PC-9 (cell line): ENCODE measurements around the gene RASAL3. TPM values are rescaled to one million over a fixed set of nuclear protein-coding genes. Genes with fewer than 3 reads are reported as not detected.
"Not testable (repeated sequence)": the region's sequence is repeated elsewhere in the genome, so short reads cannot be mapped to it uniquely, and the experiment has no call there.

Source experiments
- BruUV-seq: library from RNA; stranded (reverse); fragments of 400-500 nt; replicated peaks from 2 replicates; lab custom pipeline; 2021; lab: Mats Ljungman, UMichigan
- CTCF ChIA-PET: fragments of 300-600 bp; sonication (Branson Sonifier 250); formaldehyde crosslinking; loops from one replicate; lab custom pipeline; 2022; ENCODE audit warnings: antibody characterized with exemption; lab: Charles Lee
- POLR2A ChIA-PET: fragments of 300-600 bp; sonication (Branson Sonifier 250); formaldehyde crosslinking; loops from one replicate; lab custom pipeline; 2022; ENCODE audit warnings: antibody characterized with exemption; ENCODE audit not compliant: unreplicated experiment; lab: Charles Lee
- DNase-seq, 2 experiments: peaks; one replicate each; pipeline versions ENCODE4 v3.0.0 to v3.0.0-alpha.2; 2015 to 2022; ENCODE audit warnings: mixed read lengths in 1 of 2
- H2AFZ ChIP-seq: fragments of 200-600 bp; sonication (generic); 2 replicates; pipeline ENCODE4 v1.8.1; 2017; ENCODE audit warnings: antibody characterized with exemption
- H3F3A ChIP-seq: fragments of 200-600 bp; sonication (generic); 2 replicates; pipeline ENCODE4 v1.8.1; 2017; ENCODE audit warnings: antibody characterized with exemption, mild to moderate bottlenecking, low read depth; ENCODE audit not compliant: insufficient read depth
- H3K27ac ChIP-seq: fragments of 200-600 bp; sonication (generic); 2 replicates; pipeline ENCODE4 v1.6.1; 2016; ENCODE audit warnings: mixed run types
- H3K27me3 ChIP-seq: fragments of 200-600 bp; sonication (generic); 2 replicates; pipeline ENCODE4 v1.6.1; 2016; ENCODE audit warnings: low read depth, mixed run types; ENCODE audit not compliant: insufficient read depth
- H3K36me3 ChIP-seq: fragments of 200-600 bp; sonication (generic); 2 replicates; pipeline ENCODE4 v1.6.1; 2016; ENCODE audit warnings: low read depth, mixed run types
- H3K4me1 ChIP-seq: fragments of 200-600 bp; sonication (generic); replicated peaks from 2 replicates; pipeline ENCODE4 v1.6.1; 2016; ENCODE audit warnings: mixed run types; ENCODE audit not compliant: insufficient read depth
- H3K4me2 ChIP-seq: fragments of 200-600 bp; sonication (generic); 2 replicates; pipeline ENCODE4 v1.6.1; 2017; ENCODE audit warnings: mixed run types
- H3K4me3 ChIP-seq: fragments of 200-600 bp; sonication (generic); 2 replicates; pipeline ENCODE4 v1.6.1; 2016; ENCODE audit warnings: mixed run types
- H3K79me2 ChIP-seq: fragments of 200-600 bp; sonication (generic); 2 replicates; pipeline ENCODE4 v1.6.1; 2017; ENCODE audit warnings: low read depth, mixed run types
- H3K9me2 ChIP-seq: fragments of 200-600 bp; sonication (generic); 2 replicates; pipeline ENCODE4 v1.8.1; 2017; ENCODE audit warnings: mild to moderate bottlenecking; ENCODE audit not compliant: insufficient read depth
- H3K9me3 ChIP-seq: fragments of 200-600 bp; sonication (generic); 2 replicates; pipeline ENCODE4 v1.8.1; 2016; ENCODE audit warnings: low read depth; ENCODE audit not compliant: insufficient read depth
- H4K20me1 ChIP-seq: fragments of 200-600 bp; sonication (generic); 2 replicates; pipeline ENCODE4 v1.8.1; 2017; ENCODE audit not compliant: insufficient read depth
- CTCF ChIP-seq: fragments of 200-600 bp; sonication (generic); conservative IDR thresholded peaks from 2 replicates; pipeline ENCODE4 v1.6.1; 2017; ENCODE audit warnings: mixed run types, antibody characterized with exemption, mild to moderate bottlenecking, moderate library complexity
- EZH2 ChIP-seq: fragments of 200-600 bp; sonication (generic); IDR thresholded peaks from 2 replicates; pipeline ENCODE4 v1.8.0; 2017; ENCODE audit warnings: antibody characterized with exemption, low read depth
- intact Hi-C: fragments of 100-400 bp; cut with micrococcal nuclease; formaldehyde crosslinking; loops from one replicate; pipeline ENCODE4 v1.10.0; 2022; ENCODE audit not compliant: unreplicated experiment
- total RNA-seq: library from RNA; stranded (reverse); gene quantifications from 2 replicates; pipeline ENCODE4 v1.2.3, GENCODE V29; 2021

Gene RASAL3
- total RNA-seq, 1 experiment from 2014 or later = not detected

- Histone ChIP-seq H3F3A (no peaks in the 10 kb centered on the region), H3K4me2 (no peak overlapping the region), H3K4me3 (no peak overlapping the region), H3K27me3 (no peaks in the 10 kb centered on the region), H3K79me2 (no peaks in the 10 kb centered on the region), H3K36me3 (no peaks in the 10 kb centered on the region), H3K27ac (no peak overlapping the region), H4K20me1 (no peaks in the 10 kb centered on the region), H2AFZ (no peak overlapping the region), H3K9me3 (no peaks in the 10 kb centered on the region), H3K4me1 (no peaks in the 10 kb centered on the region), H3K9me2 (no peaks in the 10 kb centered on the region)
- intact Hi-C loops = no loop called here
- TF ChIP-seq CTCF (no peak), EZH2 (no peak)
- DNase-seq = no peak
- POLR2A ChIA-PET = interaction anchor here (0.6 kb wide), 1 partner anchor 96 kb away, joined by 7 read pairs; no protein-coding TSS in a partner anchor
- CTCF ChIA-PET = no interaction called here
- BruUV-seq = no TSS peak
Measured at GRCh38 chr19:15487038-15487437, 22.7 kb upstream of the RASAL3 start.

- H4K20me1 ChIP-seq, H3K4me1 ChIP-seq, H2AFZ ChIP-seq, H3K9me3 ChIP-seq, H3F3A ChIP-seq, H3K36me3 ChIP-seq, H3K4me2 ChIP-seq, H3K4me3 ChIP-seq, H3K9me2 ChIP-seq, H3K27me3 ChIP-seq, H3K79me2 ChIP-seq, H3K27ac ChIP-seq, CTCF ChIA-PET, intact Hi-C loops, BruUV-seq: not testable (repeated sequence)
- DNase-seq = peak; percentile 17 to 61
- POLR2A ChIA-PET = interaction anchor here (0.6 kb wide), 1 partner anchor 771 kb away, joined by 7 read pairs; no protein-coding TSS in a partner anchor
Measured at GRCh38 chr19:15485768-15486167, 21.4 kb upstream of the RASAL3 start.

GRCh38 chr19:15480996-15481395 lies 16.7 kb upstream of the RASAL3 start:
- CTCF ChIA-PET, H3K4me2 ChIP-seq, H3K9me3 ChIP-seq, H3K79me2 ChIP-seq, H3K27me3 ChIP-seq, intact Hi-C loops, POLR2A ChIA-PET, DNase-seq, H4K20me1 ChIP-seq, H3K27ac ChIP-seq, H3K9me2 ChIP-seq, H2AFZ ChIP-seq, H3F3A ChIP-seq, H3K4me1 ChIP-seq, H3K36me3 ChIP-seq, H3K4me3 ChIP-seq, BruUV-seq: not testable (repeated sequence)

GRCh38 chr19:15479391-15480345 lies 15.3 kb upstream of the RASAL3 start, which contains the start of gene PGLYRP2:
Gene PGLYRP2 (minus strand): TSS chr19:15479501. CDS start chr19:15479371, 130 bp downstream.
- no peaks in the 10 kb centered on the region for H4K20me1 ChIP-seq
- no peaks in the 10 kb centered on the region for H3K9me3 ChIP-seq
- H3K9me2 ChIP-seq = no peaks in the 10 kb centered on the region
- H3F3A ChIP-seq = no peaks in the 10 kb centered on the region
- no TSS peak for BruUV-seq
- no peak within 1 kb of the TSS for H2AFZ ChIP-seq
- peak; percentile 43 to 56 for DNase-seq
- H3K4me3 ChIP-seq = no peak within 1 kb of the TSS
- no peak within 1 kb of the TSS for H3K27ac ChIP-seq
- no peaks in the 10 kb centered on the region for H3K27me3 ChIP-seq
- H3K4me1 ChIP-seq = no peaks in the 10 kb centered on the region
- intact Hi-C loops = loop anchor here (1.0 kb wide), 1 partner anchor 77 kb away; no protein-coding TSS in a partner anchor
- no peaks in the 10 kb centered on the region for H3K36me3 ChIP-seq
- ChIA-PET CTCF (interaction anchor here (0.5 to 1.3 kb wide), 2 partner anchors 62 to 76 kb away, joined by 3 read pairs; no protein-coding TSS in a partner anchor), POLR2A (interaction anchor here (0.6 kb wide), 1 partner anchor 13 kb away, joined by 17 read pairs; no protein-coding TSS in a partner anchor)
- H3K4me2 ChIP-seq = no peak within 1 kb of the TSS
- no peaks in the 10 kb centered on the region for H3K79me2 ChIP-seq
- TF ChIP-seq CTCF (peak; percentile 59), EZH2 (no peak)
